Fibroblast of skin of right quadriceps (primary cell): ENCODE measurements around the gene SIL1.
"Not testable (repeated sequence)": the region's sequence is repeated elsewhere in the genome, so short reads cannot be mapped to it uniquely, and the experiment has no call there.

Source experiments
- DNase-seq: peaks from one replicate; pipeline ENCODE4 v3.0.0-alpha.2; 2013

SIL1 gene

GRCh38 chr5:139017624-139018023 lies 180.5 kb downstream of the SIL1 start:
- DNase-seq: no peak

- no peak for DNase-seq
These were observed 182.0 kb downstream of the SIL1 start for GRCh38 chr5:139016186-139016585.

- peak; percentile 48 for DNase-seq
These were observed 183.4 kb downstream of the SIL1 start for GRCh38 chr5:139014726-139015125.

GRCh38 chr5:139012176-139012575 lies 186.0 kb downstream of the SIL1 start:
- DNase-seq: no peak

- DNase-seq: not testable (repeated sequence)
These were observed 187.0 kb downstream of the SIL1 start for GRCh38 chr5:139011156-139011555.

GRCh38 chr5:139004374-139005307 lies 193.5 kb downstream of the SIL1 start:
- peak; percentile 31 for DNase-seq

GRCh38 chr5:138999674-139000073 lies 198.5 kb downstream of the SIL1 start:
- no peak for DNase-seq

GRCh38 chr5:138998521-138998920 lies 199.6 kb downstream of the SIL1 start:
- DNase-seq: no peak

- DNase-seq: no peak
These were observed 202.0 kb downstream of the SIL1 start for GRCh38 chr5:138996120-138996519.

- DNase-seq: no peak
These were observed 207.1 kb downstream of the SIL1 start for GRCh38 chr5:138990986-138991590.

GRCh38 chr5:138989720-138990119 lies 208.4 kb downstream of the SIL1 start:
- peak; percentile 51 for DNase-seq

- DNase-seq: no peak
These were observed 211.9 kb downstream of the SIL1 start for GRCh38 chr5:138986186-138986800.

- DNase-seq: no peak
These were observed 212.5 kb downstream of the SIL1 start for GRCh38 chr5:138985683-138986082.

GRCh38 chr5:138985256-138985655 lies 212.9 kb downstream of the SIL1 start:
- DNase-seq: no peak

- DNase-seq: no peak
These were observed 214.2 kb downstream of the SIL1 start for GRCh38 chr5:138983984-138984383.

GRCh38 chr5:138981586-138981985 lies 216.6 kb downstream of the SIL1 start:
- DNase-seq: no peak

GRCh38 chr5:138981131-138981530 lies 217.0 kb downstream of the SIL1 start:
- peak; percentile 62 for DNase-seq

- no peak for DNase-seq
These were observed 217.7 kb downstream of the SIL1 start for GRCh38 chr5:138980441-138980840.

- no peak for DNase-seq
These were observed 218.4 kb downstream of the SIL1 start for GRCh38 chr5:138979684-138980280.

GRCh38 chr5:138978581-138978980 lies 219.6 kb downstream of the SIL1 start:
- no peak for DNase-seq

- peak; percentile 68 for DNase-seq
These were observed 220.1 kb downstream of the SIL1 start for GRCh38 chr5:138978080-138978479.

- DNase-seq: peak; percentile 52
These were observed 222.9 kb downstream of the SIL1 start for GRCh38 chr5:138975098-138975847.
